Activated T-cell treated with anti-CD3 and anti-CD28 coated beads for 48 hours (primary cell): ENCODE results near the gene ZNF844.
"Not testable (repeated sequence)": the region's sequence is repeated elsewhere in the genome, so short reads cannot be mapped to it uniquely, and the experiment has no call there.

Experiments used
- DNase-seq: peaks from one replicate; pipeline ENCODE4 v3.0.0-alpha.2; 2020; ENCODE audit warnings: low read depth

Gene ZNF844

GRCh38 chr19:12092956-12093355 lies 28.4 kb downstream of the ZNF844 start:
- DNase-seq = no peak

- DNase-seq = no peak
Measured at GRCh38 chr19:12093777-12094176, 29.2 kb downstream of the ZNF844 start.

- no peak for DNase-seq
Measured at GRCh38 chr19:12095111-12095790, 30.7 kb downstream of the ZNF844 start.

GRCh38 chr19:12098040-12098439 lies 33.5 kb downstream of the ZNF844 start:
- no peak for DNase-seq

GRCh38 chr19:12103909-12104308 lies 39.4 kb downstream of the ZNF844 start:
- DNase-seq = not testable (repeated sequence)

- DNase-seq = no peak
Measured at GRCh38 chr19:12111176-12111575, 46.6 kb downstream of the ZNF844 start.

- no peak for DNase-seq
Measured at GRCh38 chr19:12111943-12112637, 47.6 kb downstream of the ZNF844 start.

GRCh38 chr19:12112701-12113100 lies 48.2 kb downstream of the ZNF844 start:
- DNase-seq = no peak

GRCh38 chr19:12113121-12113520 lies 48.6 kb downstream of the ZNF844 start:
- DNase-seq = no peak

GRCh38 chr19:12117201-12117970 lies 52.9 kb downstream of the ZNF844 start:
- no peak for DNase-seq

- DNase-seq = no peak
Measured at GRCh38 chr19:12126707-12127106, 62.2 kb downstream of the ZNF844 start.
